HG02642 (cell line): ENCODE data around the gene TMEM131.

Experiments used
- ATAC-seq: cut with Tn5 transposase; IDR thresholded peaks from one replicate; pipeline ENCODE4 v1.9.1; 2021; ENCODE audit warnings: mild to moderate bottlenecking; ENCODE audit not compliant: unreplicated experiment, poor library complexity

The TMEM131 gene

GRCh38 chr2:97749581-97749980 is 246.2 kb downstream of the TMEM131 start:
- ATAC-seq, result no peak

- no peak for ATAC-seq
These were observed 248.0 kb downstream of the TMEM131 start for GRCh38 chr2:97747716-97748115.

GRCh38 chr2:97747285-97747684 is 248.5 kb downstream of the TMEM131 start:
- ATAC-seq, result no peak

- ATAC-seq, result no peak
These were observed 250.1 kb downstream of the TMEM131 start for GRCh38 chr2:97745474-97746174.

- no peak for ATAC-seq
These were observed 251.8 kb downstream of the TMEM131 start for GRCh38 chr2:97743913-97744312.

- ATAC-seq, result no peak
These were observed 253.3 kb downstream of the TMEM131 start for GRCh38 chr2:97742381-97742847.

GRCh38 chr2:97741686-97742085 is 254.1 kb downstream of the TMEM131 start:
- ATAC-seq, result no peak

GRCh38 chr2:97741251-97741650 is 254.5 kb downstream of the TMEM131 start:
- ATAC-seq, result no peak

- peak; percentile 47 for ATAC-seq
These were observed 255.1 kb downstream of the TMEM131 start for GRCh38 chr2:97740590-97741182.

- no peak for ATAC-seq
These were observed 255.9 kb downstream of the TMEM131 start for GRCh38 chr2:97739893-97740245.

- ATAC-seq, result no peak
These were observed 256.5 kb downstream of the TMEM131 start for GRCh38 chr2:97739020-97739892.

- no peak for ATAC-seq
These were observed 257.3 kb downstream of the TMEM131 start for GRCh38 chr2:97738179-97739019.

GRCh38 chr2:97737421-97738178 is 258.1 kb downstream of the TMEM131 start:
- no peak for ATAC-seq

GRCh38 chr2:97736608-97737330 is 259.0 kb downstream of the TMEM131 start:
- ATAC-seq, result no peak

GRCh38 chr2:97736185-97736584 is 259.6 kb downstream of the TMEM131 start:
- no peak for ATAC-seq

GRCh38 chr2:97735161-97735561 is 260.6 kb downstream of the TMEM131 start:
- no peak for ATAC-seq

- no peak for ATAC-seq
These were observed 261.4 kb downstream of the TMEM131 start for GRCh38 chr2:97734061-97735051.
